Measurements from ENCODE around the gene ANKFY1. TPM values are rescaled to one million over a fixed set of nuclear protein-coding genes. Genes with fewer than 3 reads are reported as not detected.
A peak's percentile ranks its signal among the peaks of the same experiment; 100 is the strongest.

ANKFY1 gene
- total RNA-seq, 1 experiment from 2014 or later = 18.5 TPM

- Histone ChIP-seq H3K9me2 (replicated peaks; ENCODE audit: low read length) (no peaks in the 10 kb centered on the region), H3F3A (ENCODE audit: low read length, unreplicated experiment) (no peaks in the 10 kb centered on the region), H3K4me2 (ENCODE audit: low read length) (no peak overlapping the region), H3K27me3 (ENCODE audit: low read length) (no peaks in the 10 kb centered on the region), H3K4me3 (ENCODE audit: low read length) (no peak overlapping the region), H3K9me3 (ENCODE audit: low read length) (no peaks in the 10 kb centered on the region), H4K20me1 (ENCODE audit: low read length) (no peaks in the 10 kb centered on the region), H3K27ac (ENCODE audit: low read length) (no peak overlapping the region), H3K36me3 (ENCODE audit: low read depth, low read length) (peaks cover 13% of the 10 kb centered on the region), H3K79me2 (ENCODE audit: low read length) (peaks cover 54% of the 10 kb centered on the region), H3K4me1 (ENCODE audit: insufficient read depth, low read length) (no peaks in the 10 kb centered on the region), H2AFZ (ENCODE audit: low read length) (no peak overlapping the region), H3K9ac (ENCODE audit: low read length) (no peak overlapping the region)
- POLR2A ChIA-PET (ENCODE audit: unreplicated experiment) = no interaction called here
- TF ChIP-seq CTCF (conservative IDR thresholded peaks at IDR 0.05; ENCODE audit: low read depth, low read length) = peak; percentile 69
- TF ChIP-seq EZH2 (IDR thresholded peaks at IDR 0.05; ENCODE audit: low read length, unreplicated experiment) = no peak
- no peak for TF ChIP-seq EZH2phosphoT487 (IDR thresholded peaks at IDR 0.05; ENCODE audit: borderline replicate concordance, low read length)
- intact Hi-C loops (cut with micrococcal nuclease) = loop anchor here (1.0 kb wide), 1 partner anchor 89 kb away; no protein-coding TSS in a partner anchor
- no TSS peak for BruUV-seq (replicated peaks)
- ATAC-seq = peak; percentile 58; the same call in 1 of the 2 replicates
- DNase-seq = peak; percentile 60
- CTCF ChIA-PET = interaction anchor here (0.6 kb wide), 1 partner anchor 59 kb away, joined by 3 read pairs; no protein-coding TSS in a partner anchor
Observed at GRCh38 chr17:4304417-4305027, 40.7 kb upstream of the ANKFY1 start.

DNA sequence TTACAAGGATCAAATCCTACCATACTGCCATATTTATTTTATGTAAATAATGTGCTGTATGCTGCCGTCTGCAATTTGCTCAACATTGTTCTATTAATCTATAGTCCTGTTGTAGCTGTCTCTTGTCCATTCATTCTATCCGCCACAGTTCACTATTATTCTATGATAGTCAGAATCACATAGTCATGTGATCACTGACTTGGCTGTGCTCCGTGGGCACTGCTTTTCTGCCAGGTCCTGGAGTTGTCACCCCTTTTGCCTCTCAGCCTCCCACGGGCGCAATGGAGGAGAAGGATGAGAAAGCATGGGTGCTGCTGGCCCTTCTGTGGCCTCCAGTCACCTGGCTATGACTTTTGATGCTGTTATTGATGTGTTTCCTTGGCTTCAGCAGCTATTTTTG, 37.3 kb upstream of the ANKFY1 start:
- POLR2A ChIA-PET (ENCODE audit: unreplicated experiment) = no interaction called here

More for the DNA sequence above, 37.3 kb upstream of the ANKFY1 start:
- ATAC-seq = no peak
- no peak overlapping the region for H2AFZ ChIP-seq (ENCODE audit: low read length)
- no peak overlapping the region for H3K9ac ChIP-seq (ENCODE audit: low read length)
- peaks cover 13% of the 10 kb centered on the region for H3K36me3 ChIP-seq (ENCODE audit: low read depth, low read length)
- no peak overlapping the region for H3K4me2 ChIP-seq (ENCODE audit: low read length)
- no peaks in the 10 kb centered on the region for H3K9me3 ChIP-seq (ENCODE audit: low read length)
- H3K9me2 ChIP-seq (replicated peaks; ENCODE audit: low read length) = no peaks in the 10 kb centered on the region
- H3K4me3 ChIP-seq (ENCODE audit: low read length) = no peak overlapping the region
- TF ChIP-seq EZH2 (IDR thresholded peaks at IDR 0.05; ENCODE audit: low read length, unreplicated experiment) (no peak), CTCF (conservative IDR thresholded peaks at IDR 0.05; ENCODE audit: low read depth, low read length) (no peak), EZH2phosphoT487 (IDR thresholded peaks at IDR 0.05; ENCODE audit: borderline replicate concordance, low read length) (no peak)
- peaks cover 60% of the 10 kb centered on the region for H3K79me2 ChIP-seq (ENCODE audit: low read length)
- BruUV-seq (replicated peaks) = no TSS peak
- H4K20me1 ChIP-seq (ENCODE audit: low read length) = no peaks in the 10 kb centered on the region
- no peak overlapping the region for H3K27ac ChIP-seq (ENCODE audit: low read length)
- no peaks in the 10 kb centered on the region for H3F3A ChIP-seq (ENCODE audit: low read length, unreplicated experiment)
- H3K27me3 ChIP-seq (ENCODE audit: low read length) = no peaks in the 10 kb centered on the region
- no peak for DNase-seq
- CTCF ChIA-PET = no interaction called here
- intact Hi-C loops (cut with micrococcal nuclease) = no loop called here
- no peaks in the 10 kb centered on the region for H3K4me1 ChIP-seq (ENCODE audit: insufficient read depth, low read length)

Data from PC-3 (cell line).